Liver (tissue), 9 donors: ENCODE data around the gene CZIB. TPM values are rescaled to one million over a fixed set of nuclear protein-coding genes. Genes with fewer than 3 reads are reported as not detected.
A peak's percentile ranks its signal among the peaks of the same experiment; 100 is the strongest.

Experiments used
- DNase-seq: peaks from one replicate; pipeline ENCODE4 v3.0.0-alpha.2; 2017; ENCODE audit warnings: low spot score
- H3K27ac ChIP-seq, 2 donors: one replicate each; pipeline ENCODE4 v1.7.0; 2013; ENCODE audit warnings: inconsistent platforms in 2 of 2, low read length in 2 of 2, control low read depth in 1 of 2, low read depth in 1 of 2, mild to moderate bottlenecking in 1 of 2
- H3K27me3 ChIP-seq, 4 donors: one replicate each; pipeline versions ENCODE4 v1.6.1 to v1.7.0; 2013; ENCODE audit warnings: low read length in 3 of 4, inconsistent platforms in 1 of 4, mild to moderate bottlenecking in 1 of 4, moderate library complexity in 1 of 4; ENCODE audit not compliant: control insufficient read depth in 4 of 4, insufficient read depth in 4 of 4
- H3K36me3 ChIP-seq, 4 donors: one replicate each; pipeline versions ENCODE4 v1.6.1 to v1.7.0; 2013; ENCODE audit warnings: low read length in 3 of 4, mild to moderate bottlenecking in 3 of 4, low read depth in 1 of 4, moderate library complexity in 1 of 4; ENCODE audit not compliant: control insufficient read depth in 4 of 4, insufficient read depth in 3 of 4
- H3K4me1 ChIP-seq, 4 donors: one replicate each; pipeline versions ENCODE4 v1.6.1 to v1.7.0; 2013; ENCODE audit warnings: low read length in 3 of 4, mild to moderate bottlenecking in 3 of 4, moderate library complexity in 1 of 4; ENCODE audit not compliant: control insufficient read depth in 4 of 4, insufficient read depth in 4 of 4
- H3K4me3 ChIP-seq, 3 donors: one replicate each; pipeline versions ENCODE4 v1.6.1 to v1.7.0; 2013; ENCODE audit warnings: low read length in 3 of 3, control low read depth in 1 of 3, low read depth in 1 of 3, mild to moderate bottlenecking in 1 of 3
- H3K9ac ChIP-seq, 2 donors: one replicate each; pipeline ENCODE4 v1.7.0; 2013; ENCODE audit warnings: low read length in 2 of 2, mild to moderate bottlenecking in 2 of 2, moderate library complexity in 2 of 2, control low read depth in 1 of 2, low read depth in 1 of 2
- H3K9me3 ChIP-seq, 4 donors: one replicate each; pipeline versions ENCODE4 v1.6.1 to v1.7.0; 2013; ENCODE audit warnings: low read length in 3 of 4; ENCODE audit not compliant: control insufficient read depth in 4 of 4
- EGR1 ChIP-seq, 2 donors: IDR thresholded peaks; 2 replicates each; pipeline ENCODE4 v1.6.1; 2016 to 2018; ENCODE audit warnings: antibody characterized with exemption in 2 of 2, low read depth in 2 of 2
- FOXA1 ChIP-seq: IDR thresholded peaks from 2 replicates; pipeline ENCODE4 v1.6.1; 2016; ENCODE audit warnings: antibody characterized with exemption
- HNF4A ChIP-seq, 2 donors: conservative IDR thresholded peaks; 2 replicates each; pipeline ENCODE4 v1.6.1; 2016; ENCODE audit warnings: antibody characterized with exemption in 2 of 2, mild to moderate bottlenecking in 2 of 2
- HNF4G ChIP-seq: IDR thresholded peaks from 2 replicates; pipeline ENCODE4 v1.6.1; 2016; ENCODE audit warnings: antibody characterized with exemption
- MAX ChIP-seq: IDR thresholded peaks from 2 replicates; pipeline ENCODE4 v1.6.1; 2016; ENCODE audit warnings: antibody characterized with exemption
- RAD21 ChIP-seq, 2 donors: IDR thresholded peaks; 2 replicates each; pipeline ENCODE4 v1.6.1; 2016; ENCODE audit warnings: antibody characterized with exemption in 2 of 2, mild to moderate bottlenecking in 2 of 2
- SP1 ChIP-seq: IDR thresholded peaks from 2 replicates; pipeline ENCODE4 v1.6.1; 2018; ENCODE audit warnings: antibody characterized with exemption, mild to moderate bottlenecking
- TAF1 ChIP-seq: conservative IDR thresholded peaks from 2 replicates; pipeline ENCODE4 v1.6.1; 2016; ENCODE audit warnings: antibody characterized with exemption, mild to moderate bottlenecking
- WGBS: extraction: QIAGEN DNeasy Blood & Tissue Kit; methylation state at CpG from one replicate; pipeline ENCODE4 v1.1.7; 2013; 5-methylcytosine and 5-hydroxymethylcytosine counted together
- polyA plus RNA-seq, 2 donors: library from polyadenylated mRNA; stranded (reverse) in 1 of 2; unstranded in 1 of 2; fragments of 200-250 nt in 1 of 2; fragments of >200 nt in 1 of 2; fragmentation: Nextera tagmentation in 1 of 2; extraction: Ambion mirVana in 1 of 2; gene quantifications; one replicate each; pipeline versions ENCODE4 v1.2.1 to v1.2.3, GENCODE V29; 2013 to 2015
- total RNA-seq, 2 donors: library from RNA; depleted of rRNA; stranded (reverse); fragments of >200 nt; gene quantifications; one replicate each; pipeline ENCODE4 v1.2.3, GENCODE V29; 2014
- TF ChIP-seq, protein P1 (sequence below): fragments of 150-350 bp; IDR thresholded peaks from 2 replicates; pipeline ENCODE4 v1.5.1; 2017; ENCODE audit warnings: improper control_type of control experiment, low read depth, low read length; ENCODE audit not compliant: missing input control
- TF ChIP-seq, protein P2 (sequence below): IDR thresholded peaks from 2 replicates; pipeline ENCODE4 v1.6.1; 2016; ENCODE audit warnings: antibody characterized with exemption
- TF ChIP-seq, protein P3 (sequence below): IDR thresholded peaks from 2 replicates; pipeline ENCODE4 v1.6.1; 2016; ENCODE audit warnings: antibody characterized with exemption, mild to moderate bottlenecking
- donor health status: healthy.
- donor health status: healthy.
- donor health status: healthy.
- donor health status: healthy.
- donor health status: healthy.

Gene CZIB
- total and polyA plus RNA-seq, 4 donors: 19.8 to 32.3 (median 25.4) TPM

DNA sequence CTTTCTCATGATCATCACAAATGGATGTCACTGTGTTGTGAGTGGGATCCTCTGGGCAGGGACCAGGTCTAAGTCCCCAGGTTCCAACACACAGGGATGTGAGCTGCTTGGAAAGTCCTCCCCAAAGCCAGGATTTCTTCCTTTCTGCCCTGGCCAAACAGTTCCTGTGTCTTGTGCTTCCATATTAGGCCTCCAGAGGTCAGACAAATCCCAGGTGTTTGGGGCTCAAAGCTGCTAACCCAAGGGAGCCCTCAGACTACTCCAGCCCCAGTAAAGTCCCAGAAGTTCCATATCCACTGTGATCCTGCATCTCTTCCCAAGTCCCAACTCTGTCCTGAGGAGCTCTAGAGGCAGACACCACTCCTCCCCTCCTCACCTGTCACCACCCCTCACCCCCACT lies 45.6 kb upstream of the CZIB start:
- Histone ChIP-seq H3K4me1 (no peaks in the 10 kb centered on the region), H3K27ac (no peak overlapping the region), H3K9ac (no peak overlapping the region), H3K36me3 (no peaks in the 10 kb centered on the region), H3K9me3 (no peaks in the 10 kb centered on the region), H3K27me3 (no peaks in the 10 kb centered on the region), H3K4me3 (no peak overlapping the region)
- TF ChIP-seq, protein P1, sequence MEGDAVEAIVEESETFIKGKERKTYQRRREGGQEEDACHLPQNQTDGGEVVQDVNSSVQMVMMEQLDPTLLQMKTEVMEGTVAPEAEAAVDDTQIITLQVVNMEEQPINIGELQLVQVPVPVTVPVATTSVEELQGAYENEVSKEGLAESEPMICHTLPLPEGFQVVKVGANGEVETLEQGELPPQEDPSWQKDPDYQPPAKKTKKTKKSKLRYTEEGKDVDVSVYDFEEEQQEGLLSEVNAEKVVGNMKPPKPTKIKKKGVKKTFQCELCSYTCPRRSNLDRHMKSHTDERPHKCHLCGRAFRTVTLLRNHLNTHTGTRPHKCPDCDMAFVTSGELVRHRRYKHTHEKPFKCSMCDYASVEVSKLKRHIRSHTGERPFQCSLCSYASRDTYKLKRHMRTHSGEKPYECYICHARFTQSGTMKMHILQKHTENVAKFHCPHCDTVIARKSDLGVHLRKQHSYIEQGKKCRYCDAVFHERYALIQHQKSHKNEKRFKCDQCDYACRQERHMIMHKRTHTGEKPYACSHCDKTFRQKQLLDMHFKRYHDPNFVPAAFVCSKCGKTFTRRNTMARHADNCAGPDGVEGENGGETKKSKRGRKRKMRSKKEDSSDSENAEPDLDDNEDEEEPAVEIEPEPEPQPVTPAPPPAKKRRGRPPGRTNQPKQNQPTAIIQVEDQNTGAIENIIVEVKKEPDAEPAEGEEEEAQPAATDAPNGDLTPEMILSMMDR: peak; percentile 8
- TF ChIP-seq TAF1: no peak
- TF ChIP-seq RAD21 (IDR thresholded peaks at IDR 0.05): peak in 1 of 2 donors; percentile 41
- no peak for DNase-seq

DNA sequence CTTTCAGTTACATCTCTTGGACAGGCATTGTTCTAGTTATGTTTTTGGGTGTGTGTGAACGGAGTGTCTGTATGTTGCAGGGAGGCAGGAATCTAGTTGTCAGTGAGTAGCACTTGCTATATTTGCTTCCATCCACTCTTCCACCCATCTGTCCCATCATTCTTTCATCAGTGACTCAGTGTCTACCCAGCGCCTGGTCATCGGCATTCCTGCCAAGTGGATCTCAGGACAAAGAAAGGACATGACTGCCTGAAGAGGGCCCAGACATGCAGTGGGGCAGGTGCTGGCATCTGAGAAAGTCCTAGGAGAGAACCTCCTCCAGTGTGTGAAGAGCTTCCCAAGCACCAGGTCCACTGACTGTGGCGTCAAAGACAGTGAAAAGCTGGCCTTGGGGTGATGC lies 45.1 kb upstream of the CZIB start:
- no peak overlapping the region for H3K4me3 ChIP-seq
- no peaks in the 10 kb centered on the region for H3K4me1 ChIP-seq
- 98% methylated on average over 4 of the region's 4 CpGs for WGBS
- H3K27me3 ChIP-seq: no peaks in the 10 kb centered on the region
- DNase-seq: no peak
- no peak for TF ChIP-seq HNF4A (conservative IDR thresholded peaks at IDR 0.05)
- no peak for TF ChIP-seq FOXA1
- TF ChIP-seq, protein P2, sequence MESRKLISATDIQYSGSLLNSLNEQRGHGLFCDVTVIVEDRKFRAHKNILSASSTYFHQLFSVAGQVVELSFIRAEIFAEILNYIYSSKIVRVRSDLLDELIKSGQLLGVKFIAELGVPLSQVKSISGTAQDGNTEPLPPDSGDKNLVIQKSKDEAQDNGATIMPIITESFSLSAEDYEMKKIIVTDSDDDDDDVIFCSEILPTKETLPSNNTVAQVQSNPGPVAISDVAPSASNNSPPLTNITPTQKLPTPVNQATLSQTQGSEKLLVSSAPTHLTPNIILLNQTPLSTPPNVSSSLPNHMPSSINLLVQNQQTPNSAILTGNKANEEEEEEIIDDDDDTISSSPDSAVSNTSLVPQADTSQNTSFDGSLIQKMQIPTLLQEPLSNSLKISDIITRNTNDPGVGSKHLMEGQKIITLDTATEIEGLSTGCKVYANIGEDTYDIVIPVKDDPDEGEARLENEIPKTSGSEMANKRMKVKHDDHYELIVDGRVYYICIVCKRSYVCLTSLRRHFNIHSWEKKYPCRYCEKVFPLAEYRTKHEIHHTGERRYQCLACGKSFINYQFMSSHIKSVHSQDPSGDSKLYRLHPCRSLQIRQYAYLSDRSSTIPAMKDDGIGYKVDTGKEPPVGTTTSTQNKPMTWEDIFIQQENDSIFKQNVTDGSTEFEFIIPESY: no peak
- no peak for TF ChIP-seq HNF4G
- no peak for TF ChIP-seq EGR1 (IDR thresholded peaks at IDR 0.05; ENCODE audit: low read depth in 2 of 2)
- TF ChIP-seq MAX: no peak
- no peaks in the 10 kb centered on the region for H3K9me3 ChIP-seq
- no peak overlapping the region for H3K9ac ChIP-seq
- H3K36me3 ChIP-seq: no peaks in the 10 kb centered on the region
- H3K27ac ChIP-seq: no peak overlapping the region

DNA sequence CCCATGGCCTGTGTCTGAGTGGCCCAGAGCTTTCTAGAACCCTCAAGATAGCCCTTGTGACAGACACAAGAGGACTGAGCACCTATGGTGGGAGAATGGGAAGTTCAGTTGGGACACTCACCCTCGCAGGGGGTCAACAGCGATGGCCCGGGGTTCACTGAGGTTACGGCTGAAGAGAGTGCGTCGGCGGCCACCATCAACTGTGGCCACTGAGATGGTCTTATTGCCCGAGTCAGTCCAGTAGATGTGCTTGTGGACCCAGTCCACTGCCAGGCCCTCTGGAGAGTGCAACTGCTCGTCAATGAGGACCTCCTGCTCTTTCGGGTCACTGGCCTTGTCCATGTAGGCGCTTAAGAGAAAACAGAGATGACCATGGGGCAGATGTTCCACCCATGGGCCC lies 43.6 kb upstream of the CZIB start:
- 95% methylated on average over 11 of the region's 11 CpGs for WGBS
- DNase-seq: no peak
- Histone ChIP-seq H3K9me3 (no peaks in the 10 kb centered on the region), H3K27ac (no peak overlapping the region), H3K4me1 (no peaks in the 10 kb centered on the region), H3K36me3 (no peaks in the 10 kb centered on the region), H3K9ac (no peak overlapping the region), H3K27me3 (no peaks in the 10 kb centered on the region), H3K4me3 (no peak overlapping the region)
- no peak for TF ChIP-seq SP1

- TF ChIP-seq, protein P3, sequence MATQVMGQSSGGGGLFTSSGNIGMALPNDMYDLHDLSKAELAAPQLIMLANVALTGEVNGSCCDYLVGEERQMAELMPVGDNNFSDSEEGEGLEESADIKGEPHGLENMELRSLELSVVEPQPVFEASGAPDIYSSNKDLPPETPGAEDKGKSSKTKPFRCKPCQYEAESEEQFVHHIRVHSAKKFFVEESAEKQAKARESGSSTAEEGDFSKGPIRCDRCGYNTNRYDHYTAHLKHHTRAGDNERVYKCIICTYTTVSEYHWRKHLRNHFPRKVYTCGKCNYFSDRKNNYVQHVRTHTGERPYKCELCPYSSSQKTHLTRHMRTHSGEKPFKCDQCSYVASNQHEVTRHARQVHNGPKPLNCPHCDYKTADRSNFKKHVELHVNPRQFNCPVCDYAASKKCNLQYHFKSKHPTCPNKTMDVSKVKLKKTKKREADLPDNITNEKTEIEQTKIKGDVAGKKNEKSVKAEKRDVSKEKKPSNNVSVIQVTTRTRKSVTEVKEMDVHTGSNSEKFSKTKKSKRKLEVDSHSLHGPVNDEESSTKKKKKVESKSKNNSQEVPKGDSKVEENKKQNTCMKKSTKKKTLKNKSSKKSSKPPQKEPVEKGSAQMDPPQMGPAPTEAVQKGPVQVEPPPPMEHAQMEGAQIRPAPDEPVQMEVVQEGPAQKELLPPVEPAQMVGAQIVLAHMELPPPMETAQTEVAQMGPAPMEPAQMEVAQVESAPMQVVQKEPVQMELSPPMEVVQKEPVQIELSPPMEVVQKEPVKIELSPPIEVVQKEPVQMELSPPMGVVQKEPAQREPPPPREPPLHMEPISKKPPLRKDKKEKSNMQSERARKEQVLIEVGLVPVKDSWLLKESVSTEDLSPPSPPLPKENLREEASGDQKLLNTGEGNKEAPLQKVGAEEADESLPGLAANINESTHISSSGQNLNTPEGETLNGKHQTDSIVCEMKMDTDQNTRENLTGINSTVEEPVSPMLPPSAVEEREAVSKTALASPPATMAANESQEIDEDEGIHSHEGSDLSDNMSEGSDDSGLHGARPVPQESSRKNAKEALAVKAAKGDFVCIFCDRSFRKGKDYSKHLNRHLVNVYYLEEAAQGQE: no peak
- no peak for TF ChIP-seq HNF4A (conservative IDR thresholded peaks at IDR 0.05)
- H3K9ac ChIP-seq: no peak overlapping the region
Measured at GRCh38 chr1:53262000-53262399, 41.6 kb upstream of the CZIB start.

More at GRCh38 chr1:53262000-53262399, 41.6 kb upstream of the CZIB start:
- DNase-seq: no peak
- no peak overlapping the region for H3K27ac ChIP-seq
- H3K36me3 ChIP-seq: no peaks in the 10 kb centered on the region
- no peaks in the 10 kb centered on the region for H3K9me3 ChIP-seq
- 92% methylated on average over 3 of the region's 3 CpGs for WGBS
- H3K27me3 ChIP-seq: peaks cover 0 to 2% (median 0%) of the 10 kb centered on the region in 4 donors
- H3K4me3 ChIP-seq: no peak overlapping the region
- no peaks in the 10 kb centered on the region for H3K4me1 ChIP-seq
